EL (cell line): ENCODE results near the gene CYGB.
"Not testable (repeated sequence)": the region's sequence is repeated elsewhere in the genome, so short reads cannot be mapped to it uniquely, and the experiment has no call there.

Experiments used
- DNase-seq: peaks from one replicate; pipeline ENCODE4 v3.0.0-alpha.2; 2016

The CYGB gene

GRCh38 chr17:76566988-76567431 lies 29.5 kb upstream of the CYGB start:
- DNase-seq: no peak

GRCh38 chr17:76566613-76566943 lies 29.1 kb upstream of the CYGB start:
- DNase-seq: no peak

DNA sequence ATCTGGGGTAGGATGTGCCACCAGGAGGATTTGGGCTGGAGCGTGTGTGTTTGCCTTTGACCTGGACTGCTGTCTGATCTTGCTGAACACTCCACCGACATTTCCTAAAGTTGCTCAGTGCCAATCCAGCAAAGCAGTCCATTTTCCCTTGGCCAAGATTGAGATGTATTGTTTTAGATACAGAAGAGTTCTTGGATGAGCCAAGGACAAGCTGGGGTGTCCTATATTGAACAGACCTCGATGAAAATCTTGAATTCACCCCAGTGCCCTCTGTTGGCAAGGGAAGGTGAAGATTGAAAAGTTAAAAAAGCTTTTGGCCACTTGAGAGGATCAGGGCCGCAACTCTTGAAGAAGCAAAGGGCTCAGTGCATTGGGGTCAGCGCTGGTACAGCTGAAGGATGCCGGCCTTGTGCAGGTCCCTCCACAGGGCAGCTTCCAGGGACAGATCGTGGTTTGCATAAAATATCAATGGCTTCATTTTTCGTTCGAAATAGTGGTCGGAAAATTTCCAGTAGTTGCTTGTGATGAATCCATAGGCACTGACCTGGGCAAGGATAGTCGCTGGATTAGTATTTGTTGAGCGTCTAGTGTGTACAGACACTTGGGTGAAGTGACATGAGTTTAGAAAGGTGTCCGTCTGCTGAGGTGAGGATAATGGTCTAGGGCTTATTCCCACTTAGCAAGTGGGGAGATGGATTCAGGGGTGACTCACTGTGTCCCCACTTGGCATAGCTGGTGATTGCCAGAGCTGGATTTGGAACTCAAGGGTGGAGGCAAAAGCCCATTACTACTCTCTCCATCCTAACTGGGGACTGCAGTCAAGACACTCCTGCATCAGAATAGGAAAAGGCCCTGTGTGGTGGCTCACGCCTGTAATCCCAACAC lies 28.5 kb upstream of the CYGB start:
- no peak for DNase-seq

DNA sequence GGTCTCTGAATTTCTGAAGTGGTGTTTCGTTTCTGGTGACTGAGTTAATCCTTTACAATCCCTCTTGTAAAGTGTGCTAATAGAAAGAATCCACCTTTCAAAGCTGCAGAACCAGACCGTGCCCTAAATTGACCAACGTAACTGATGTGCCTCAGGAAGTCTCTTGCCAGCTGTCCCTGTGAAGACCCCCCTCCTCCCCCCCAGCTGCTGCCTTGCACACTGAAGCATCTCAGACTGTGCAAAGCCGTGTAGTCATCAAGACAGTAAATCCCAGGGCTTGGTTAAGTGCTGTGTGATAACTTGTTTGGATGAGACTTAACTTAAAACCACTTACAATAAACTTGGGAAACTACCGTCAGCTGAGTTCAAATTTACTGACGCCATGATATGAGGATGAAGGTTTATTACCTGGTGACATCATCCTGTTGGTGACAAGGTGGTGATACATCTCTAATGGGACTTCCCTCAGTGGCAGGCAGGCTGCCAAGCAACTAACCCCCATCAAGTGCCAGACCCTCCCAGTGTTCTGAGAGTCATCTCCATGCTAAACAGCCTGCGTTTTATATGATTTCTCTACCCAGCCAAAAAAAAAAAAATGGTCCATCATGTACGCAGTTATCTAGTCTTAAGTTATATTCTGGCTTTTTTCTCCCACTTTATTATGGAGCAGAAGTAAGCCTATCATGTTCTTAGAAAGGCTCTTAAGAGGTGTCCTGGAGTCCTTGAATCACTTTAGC lies 27.6 kb upstream of the CYGB start:
- DNase-seq: peak; percentile 63

DNA sequence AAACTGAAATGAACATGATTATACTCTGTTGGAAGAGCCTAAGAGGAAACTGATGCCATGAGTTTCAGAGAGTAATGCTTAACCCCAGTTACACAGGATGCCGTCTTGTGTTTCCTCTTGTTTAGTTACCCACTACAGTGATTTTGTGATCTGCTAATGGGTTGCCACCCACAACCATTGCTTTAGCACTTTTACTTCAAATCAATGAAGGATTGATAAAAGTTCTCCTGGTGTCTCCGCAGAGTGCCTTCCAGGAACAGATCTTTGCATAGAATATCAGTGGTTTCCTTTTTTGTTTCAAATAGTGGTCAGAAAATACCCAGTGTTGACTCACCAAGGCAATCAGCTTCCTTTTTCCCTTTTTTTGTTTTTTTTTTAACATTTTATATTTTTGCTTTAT lies 25.9 kb upstream of the CYGB start:
- not testable (repeated sequence) for DNase-seq

GRCh38 chr17:76562734-76563148 lies 25.2 kb upstream of the CYGB start:
- peak; percentile 97 for DNase-seq

GRCh38 chr17:76561799-76562268 lies 24.3 kb upstream of the CYGB start:
- DNase-seq: peak; percentile 87

DNA sequence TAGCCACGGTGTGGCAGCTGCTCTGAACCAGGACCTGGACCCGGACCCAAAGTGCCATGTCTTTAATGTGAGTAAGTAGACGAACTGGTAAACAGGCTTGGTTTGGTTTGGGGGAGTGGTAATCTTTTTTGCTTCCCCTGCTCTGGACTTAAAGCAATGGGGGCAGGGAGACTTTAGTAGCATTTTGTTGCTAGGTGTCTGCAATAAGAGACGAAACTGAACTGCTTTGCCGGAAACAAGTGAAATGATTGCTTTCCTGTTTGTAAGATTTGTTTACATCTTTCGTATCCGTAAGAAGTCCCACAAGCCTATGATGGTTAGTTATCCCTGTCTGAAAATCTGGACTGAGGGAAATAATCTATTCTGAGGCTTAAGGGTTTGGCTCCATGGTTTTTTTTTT lies 23.8 kb upstream of the CYGB start:
- no peak for DNase-seq

DNA sequence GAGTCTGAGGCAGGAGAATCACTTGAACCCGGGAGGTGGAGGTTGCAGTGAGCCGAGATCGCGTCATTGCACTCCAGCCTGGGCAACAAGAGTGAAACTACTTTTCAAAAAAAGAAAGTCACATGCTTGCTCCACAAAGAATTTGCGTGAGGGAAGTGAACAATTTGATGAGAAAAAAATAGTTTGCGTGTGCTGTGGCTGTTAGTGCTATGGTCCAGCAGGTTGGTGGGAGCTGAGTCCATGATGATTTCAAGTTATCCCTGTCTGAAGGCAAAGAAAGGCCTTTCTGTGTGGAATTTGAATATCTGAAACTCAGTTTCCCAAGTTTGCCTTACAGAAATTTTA lies 23.3 kb upstream of the CYGB start:
- DNase-seq: no peak

GRCh38 chr17:76560036-76560876 lies 22.7 kb upstream of the CYGB start:
- DNase-seq: no peak

DNA sequence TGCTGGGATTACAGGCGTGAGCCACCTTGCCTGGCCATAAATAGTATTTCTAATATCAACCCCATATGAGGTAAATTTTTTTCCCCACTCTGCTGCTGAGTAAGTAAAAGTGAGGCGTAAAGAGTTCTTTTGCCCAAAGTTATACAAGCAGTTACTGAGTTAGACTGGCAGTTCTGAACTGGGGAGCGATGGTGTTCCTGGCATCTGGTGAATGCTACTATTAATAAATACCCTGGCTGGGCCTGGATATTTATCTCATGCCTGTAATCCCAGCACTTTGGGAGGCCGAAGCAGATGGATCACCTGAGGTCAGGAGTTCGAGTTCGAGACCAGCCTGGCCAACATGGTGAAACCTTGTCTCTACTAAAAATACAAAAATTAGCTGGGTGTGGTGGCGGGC lies 22.0 kb upstream of the CYGB start:
- not testable (repeated sequence) for DNase-seq

DNA sequence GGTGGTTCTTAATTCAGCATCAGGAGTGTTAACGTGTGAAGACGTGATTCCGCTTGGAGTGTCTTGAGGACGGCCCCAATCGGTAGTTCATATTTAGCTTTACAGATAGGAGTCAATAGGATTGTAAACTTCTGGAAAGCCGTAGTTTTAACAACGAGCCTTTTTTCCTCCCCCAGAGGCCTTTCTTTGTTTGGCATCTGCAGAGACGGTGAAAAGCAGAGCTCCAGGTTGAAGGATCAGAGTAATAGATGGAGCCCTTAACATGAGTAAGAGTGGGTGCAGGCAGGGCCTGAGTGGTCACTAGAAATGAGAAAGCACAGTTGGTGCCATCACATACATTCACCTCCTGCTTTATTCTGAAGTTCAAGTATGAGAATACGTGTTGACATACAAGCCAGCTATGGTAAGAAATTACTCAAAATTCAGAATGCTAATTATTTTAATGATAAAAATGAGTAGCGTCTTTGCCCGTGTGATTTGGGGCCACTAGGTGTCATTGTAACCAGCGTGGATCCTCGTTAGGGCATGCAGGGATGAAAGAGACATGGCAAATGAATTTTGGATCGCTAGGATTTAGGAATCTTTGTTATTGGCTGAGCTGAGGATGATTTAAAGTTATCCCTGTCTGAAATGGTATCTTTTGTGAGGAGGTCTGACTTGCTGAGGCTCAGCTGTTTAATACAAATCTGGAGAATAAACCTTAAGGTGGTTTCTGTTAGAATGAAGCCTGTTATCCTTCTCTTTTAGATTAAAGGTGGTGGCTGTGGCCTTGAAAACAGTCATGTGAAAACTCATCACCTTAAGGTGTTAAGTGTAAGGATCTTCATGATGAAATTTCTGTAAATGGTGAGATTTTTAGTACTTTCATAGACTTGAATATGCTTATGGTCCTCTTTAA lies 20.9 kb upstream of the CYGB start:
- peak; percentile 35 for DNase-seq

- DNase-seq: peak; percentile 97
Observed at GRCh38 chr17:76557368-76558197, 20.1 kb upstream of the CYGB start.

GRCh38 chr17:76556765-76557367 lies 19.4 kb upstream of the CYGB start:
- DNase-seq: peak; percentile 38

DNA sequence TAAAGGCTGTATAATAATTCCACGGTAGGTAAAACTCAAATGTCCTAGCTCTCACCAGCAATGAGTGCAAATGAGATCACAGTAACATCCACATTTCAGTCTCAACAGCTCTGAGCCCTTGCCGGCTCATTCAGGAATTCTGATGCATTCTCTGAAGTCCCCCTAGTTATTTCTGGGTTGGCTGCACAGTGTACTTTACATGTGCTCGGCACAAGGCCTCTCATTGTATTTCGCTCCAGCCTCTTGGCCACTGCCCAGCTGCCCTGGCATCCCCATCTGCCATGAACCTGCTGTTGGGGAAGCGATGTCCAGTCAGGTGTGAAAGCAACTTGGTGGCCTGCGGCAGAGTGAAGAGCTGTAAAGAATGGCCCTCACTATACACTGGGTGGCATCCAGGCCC lies 16.6 kb upstream of the CYGB start:
- DNase-seq: no peak

DNA sequence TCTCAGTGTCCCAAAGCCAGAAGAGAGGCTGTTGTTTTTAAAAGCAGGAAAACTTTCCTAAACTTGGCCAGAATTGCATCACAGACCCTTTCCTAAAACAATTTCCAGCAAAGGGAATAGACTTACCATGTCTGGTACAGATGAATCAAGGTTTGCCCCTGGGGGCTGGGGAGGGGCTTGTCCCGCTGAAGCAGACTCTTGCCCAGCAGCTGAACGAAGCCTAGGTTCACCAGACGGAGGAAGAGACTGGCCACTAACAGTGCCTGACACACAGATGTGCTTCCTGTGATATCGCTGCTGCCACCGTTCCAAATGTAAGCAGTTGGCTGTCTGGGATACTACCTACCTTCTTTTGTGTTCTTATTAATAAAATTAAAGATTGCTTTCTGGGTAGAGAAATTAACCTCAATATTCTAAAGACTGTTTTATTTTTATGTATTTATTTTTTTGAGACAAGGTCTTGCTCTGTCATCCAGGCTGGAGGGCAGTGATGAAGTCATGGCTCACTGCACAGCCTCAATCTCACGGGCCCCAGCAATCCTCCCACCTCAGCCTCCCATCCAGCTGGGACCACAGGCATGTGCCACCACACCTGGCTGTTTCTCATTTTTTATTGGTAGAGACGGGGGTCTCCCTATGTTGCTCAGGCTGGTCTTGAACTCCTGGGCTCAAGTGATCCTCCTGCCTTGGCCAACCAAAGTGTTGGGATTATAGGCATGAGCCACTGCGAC lies 15.8 kb upstream of the CYGB start:
- no peak for DNase-seq

DNA sequence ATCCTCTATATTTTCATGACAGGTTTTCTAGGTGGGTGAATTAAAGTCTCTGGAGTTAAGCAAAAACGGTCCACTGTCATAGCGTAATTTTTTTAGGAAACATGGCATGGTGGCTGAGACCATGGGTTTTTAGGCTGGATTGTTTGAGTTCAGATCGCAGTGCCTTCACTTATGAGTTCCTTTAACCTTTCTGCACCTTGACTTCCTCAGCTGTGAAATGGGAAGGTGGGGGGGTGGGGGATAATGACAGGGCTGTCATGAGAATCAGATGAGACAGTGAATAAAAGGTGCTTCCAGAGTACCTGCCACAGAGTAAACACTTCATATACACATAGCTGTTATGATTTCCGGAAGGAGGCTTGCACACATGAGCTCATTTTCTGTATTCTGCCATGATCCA lies 14.2 kb upstream of the CYGB start:
- no peak for DNase-seq

DNA sequence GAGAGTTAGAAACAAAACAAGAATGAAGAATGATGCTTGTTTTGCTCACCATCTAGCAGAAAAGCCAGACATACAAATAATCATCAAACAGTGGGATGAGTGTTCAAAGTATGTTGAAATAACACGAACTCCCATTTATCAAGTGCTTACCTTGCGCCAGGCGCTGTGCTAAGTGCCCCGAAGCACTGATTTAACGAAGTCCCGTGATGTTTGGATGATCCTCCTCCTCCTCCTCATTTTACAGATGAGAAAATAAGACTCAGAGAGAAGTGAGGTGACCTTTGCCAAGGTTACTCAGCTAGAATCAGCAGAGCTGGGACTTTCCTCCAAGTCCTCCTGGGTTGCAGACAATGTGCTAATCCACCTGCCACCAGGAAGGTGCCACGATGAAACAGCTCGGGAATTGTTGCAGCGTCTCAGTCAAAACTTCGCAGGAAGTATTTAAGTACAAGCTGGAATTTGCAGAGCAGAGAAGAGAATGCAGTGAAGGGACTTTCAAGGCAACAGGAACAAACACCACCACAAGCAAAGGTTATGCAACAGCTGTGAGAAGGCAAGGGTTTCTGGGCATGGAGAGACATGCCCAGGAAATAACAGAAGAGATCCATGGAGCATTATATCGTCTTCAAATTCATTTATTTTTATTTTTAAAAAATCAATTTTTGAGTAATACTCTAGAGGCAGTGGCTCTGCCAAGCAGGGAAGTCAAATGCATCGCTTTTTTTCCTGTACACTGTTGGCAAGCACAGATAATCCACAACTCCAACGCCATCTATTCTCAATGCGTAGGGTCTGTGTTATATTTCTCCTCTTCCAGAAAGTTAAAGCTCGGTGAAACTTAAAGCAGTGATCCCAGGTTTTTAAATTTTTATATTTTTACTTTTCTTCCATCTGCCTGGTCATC lies 13.5 kb upstream of the CYGB start:
- DNase-seq: no peak

GRCh38 chr17:76549539-76549938 lies 12.0 kb upstream of the CYGB start:
- DNase-seq: no peak
